Bronchial epithelial cell (primary cell): ENCODE measurements around the gene TTC39A. TPM values are rescaled to one million over a fixed set of nuclear protein-coding genes. Genes with fewer than 3 reads are reported as not detected.
"Not testable (repeated sequence)": the region's sequence is repeated elsewhere in the genome, so short reads cannot be mapped to it uniquely, and the experiment has no call there.

Experiments
- DNase-seq: peaks from one replicate; pipeline ENCODE4 v3.0.0-alpha.2; 2010; ENCODE audit warnings: low read depth
- FAIRE-seq: peaks from 2 replicates; lab custom pipeline; 2011; peaks lifted over from hg19 to GRCh38; lab: Jason Lieb, UNC
- H3K27me3 ChIP-seq: 2 replicates; pipeline ENCODE4 v1.5.1; 2011; ENCODE audit warnings: low read length; ENCODE audit not compliant: control insufficient read depth, insufficient read depth
- H3K36me3 ChIP-seq: 2 replicates; pipeline ENCODE4 v1.5.1; 2011; ENCODE audit warnings: low read length; ENCODE audit not compliant: control insufficient read depth, insufficient read depth
- H3K4me3 ChIP-seq: 2 replicates; pipeline ENCODE4 v1.5.1; 2011; ENCODE audit warnings: mild to moderate bottlenecking, low read depth, low read length, control low read depth
- total RNA-seq: library from RNA; depleted of rRNA; stranded (reverse); fragments of >200 nt; gene quantifications from 2 replicates; pipeline ENCODE4 v1.2.1, GENCODE V29; 2014
- TF ChIP-seq, protein P1 (sequence below): IDR thresholded peaks from 2 replicates; pipeline ENCODE4 v1.5.1; 2011; ENCODE audit warnings: mild to moderate bottlenecking, moderate library complexity, low read length, control low read depth, inconsistent platforms; ENCODE audit not compliant: insufficient read depth, severe bottlenecking

Gene TTC39A
- total RNA-seq, 1 donor from 2014 or later, result 6.1 TPM

DNA sequence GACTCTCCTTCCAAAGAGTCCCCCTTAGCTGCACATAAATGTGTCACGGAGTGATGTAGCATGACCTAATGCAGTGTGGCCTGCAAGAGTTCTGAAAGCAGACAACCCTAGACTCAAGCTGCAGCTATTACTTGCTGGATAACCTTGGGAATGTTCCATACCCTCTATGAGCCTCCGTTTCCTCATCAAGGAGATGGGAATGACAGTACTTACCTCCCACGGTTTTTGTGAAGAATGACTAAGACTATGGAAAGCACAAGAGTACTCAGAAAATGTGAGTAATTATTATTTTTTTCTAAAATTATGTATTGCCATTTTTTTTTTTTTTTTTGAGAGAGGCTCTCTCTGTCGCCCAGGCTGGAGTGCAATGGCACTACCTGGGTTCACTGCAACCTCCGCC lies 3.0 kb downstream of the TTC39A start:
- FAIRE-seq (no peak), DNase-seq (peak; percentile 15)
- Histone ChIP-seq H3K4me3 (no peak overlapping the region), H3K27me3 (no peaks in the 10 kb centered on the region), H3K36me3 (no peaks in the 10 kb centered on the region)
- TF ChIP-seq, protein P1, sequence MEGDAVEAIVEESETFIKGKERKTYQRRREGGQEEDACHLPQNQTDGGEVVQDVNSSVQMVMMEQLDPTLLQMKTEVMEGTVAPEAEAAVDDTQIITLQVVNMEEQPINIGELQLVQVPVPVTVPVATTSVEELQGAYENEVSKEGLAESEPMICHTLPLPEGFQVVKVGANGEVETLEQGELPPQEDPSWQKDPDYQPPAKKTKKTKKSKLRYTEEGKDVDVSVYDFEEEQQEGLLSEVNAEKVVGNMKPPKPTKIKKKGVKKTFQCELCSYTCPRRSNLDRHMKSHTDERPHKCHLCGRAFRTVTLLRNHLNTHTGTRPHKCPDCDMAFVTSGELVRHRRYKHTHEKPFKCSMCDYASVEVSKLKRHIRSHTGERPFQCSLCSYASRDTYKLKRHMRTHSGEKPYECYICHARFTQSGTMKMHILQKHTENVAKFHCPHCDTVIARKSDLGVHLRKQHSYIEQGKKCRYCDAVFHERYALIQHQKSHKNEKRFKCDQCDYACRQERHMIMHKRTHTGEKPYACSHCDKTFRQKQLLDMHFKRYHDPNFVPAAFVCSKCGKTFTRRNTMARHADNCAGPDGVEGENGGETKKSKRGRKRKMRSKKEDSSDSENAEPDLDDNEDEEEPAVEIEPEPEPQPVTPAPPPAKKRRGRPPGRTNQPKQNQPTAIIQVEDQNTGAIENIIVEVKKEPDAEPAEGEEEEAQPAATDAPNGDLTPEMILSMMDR, result no peak

DNA sequence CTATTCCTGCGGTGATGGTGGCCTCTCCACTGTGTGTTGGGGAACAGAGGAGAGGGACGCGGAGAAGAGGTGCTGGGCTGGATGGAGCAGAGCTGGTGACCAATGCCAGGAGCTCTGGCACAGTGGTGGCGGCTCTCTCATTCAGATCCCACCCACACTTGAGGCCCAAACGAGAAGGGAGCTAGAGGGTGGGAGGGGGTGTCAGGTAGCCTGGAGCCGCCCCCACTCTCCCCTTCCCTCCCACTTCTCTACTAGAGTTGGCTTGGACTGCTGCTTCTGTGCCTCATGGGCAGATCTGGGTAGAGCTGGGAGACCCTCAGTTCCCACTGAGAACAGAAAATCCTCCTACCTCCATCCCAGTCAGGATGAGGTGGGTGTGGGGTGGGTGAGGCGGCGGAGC lies 3.5 kb downstream of the TTC39A start:
- no peak for FAIRE-seq

DNA sequence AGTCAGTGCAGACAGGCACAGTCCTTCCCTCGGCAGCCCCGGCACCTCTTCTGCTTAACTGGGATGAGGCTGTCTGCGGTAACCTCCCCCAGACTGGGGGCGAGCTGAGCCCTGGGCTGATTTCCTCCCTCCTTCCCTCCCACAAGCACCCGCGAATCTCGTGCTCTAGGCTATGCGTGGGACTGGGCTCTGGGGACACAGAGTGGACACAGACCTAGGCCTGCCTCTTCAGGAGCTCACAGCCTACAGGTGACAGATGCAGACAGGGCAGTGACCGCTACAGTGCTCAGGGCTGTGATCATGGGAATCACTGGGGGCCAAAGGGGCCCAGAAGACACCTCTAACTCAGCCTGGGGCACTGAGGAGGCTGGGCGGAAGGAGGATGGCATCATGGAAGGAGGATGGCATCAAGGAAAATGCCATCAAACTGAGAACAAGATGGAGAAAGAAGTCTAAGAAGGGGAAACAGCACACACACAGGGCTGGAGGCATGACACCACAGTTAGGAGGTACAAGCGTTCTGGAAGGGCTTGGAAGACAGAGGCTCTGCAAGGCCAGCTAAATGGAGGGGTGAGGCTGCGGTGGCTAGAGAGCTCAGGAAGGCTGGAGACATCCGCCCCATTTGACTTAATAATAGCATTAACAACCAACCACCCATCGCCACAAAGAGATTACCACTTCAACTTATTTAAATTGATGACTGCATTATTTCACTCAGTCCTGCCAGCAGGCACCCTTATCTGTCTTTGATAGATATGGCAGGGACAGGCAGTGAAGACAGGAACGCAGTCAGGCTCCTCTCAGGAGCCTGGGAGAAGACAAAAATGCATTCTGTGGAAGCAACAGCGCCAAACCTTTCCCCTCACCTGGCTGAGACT lies 4.2 kb downstream of the TTC39A start:
- Histone ChIP-seq H3K36me3 (no peaks in the 10 kb centered on the region), H3K4me3 (no peak overlapping the region), H3K27me3 (no peaks in the 10 kb centered on the region)
- TF ChIP-seq, protein P1, result no peak
- FAIRE-seq (no peak), DNase-seq (no peak)

More for the DNA sequence above, 3.5 kb downstream of the TTC39A start:
- Histone ChIP-seq H3K27me3 (no peaks in the 10 kb centered on the region), H3K4me3 (no peak overlapping the region), H3K36me3 (no peaks in the 10 kb centered on the region)
- no peak for DNase-seq
- TF ChIP-seq, protein P1, result no peak

DNA sequence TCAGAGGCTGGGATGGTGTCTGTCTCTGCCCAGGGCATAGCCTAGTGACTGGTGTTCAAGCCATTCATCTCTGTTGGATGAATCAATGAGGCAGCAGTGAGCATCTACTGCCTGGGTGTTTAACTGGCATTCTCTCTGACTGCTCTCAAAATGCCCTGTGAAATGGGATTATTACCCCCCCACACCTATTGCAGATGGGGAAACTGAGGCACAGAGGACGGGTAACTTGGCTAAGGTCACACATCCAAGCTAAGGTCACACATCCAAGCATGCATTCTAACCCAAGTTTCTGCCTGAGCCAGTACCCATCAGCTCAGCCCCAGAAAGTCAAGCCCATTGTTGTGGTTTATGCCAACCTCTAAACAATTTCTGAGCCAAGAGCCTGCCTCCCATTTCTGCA lies 5.0 kb downstream of the TTC39A start:
- no peak overlapping the region for H3K4me3 ChIP-seq
- H3K27me3 ChIP-seq, result no peaks in the 10 kb centered on the region
- no peak for DNase-seq
- TF ChIP-seq, protein P1, result no peak
- peak; percentile 50 for FAIRE-seq
- no peaks in the 10 kb centered on the region for H3K36me3 ChIP-seq

DNA sequence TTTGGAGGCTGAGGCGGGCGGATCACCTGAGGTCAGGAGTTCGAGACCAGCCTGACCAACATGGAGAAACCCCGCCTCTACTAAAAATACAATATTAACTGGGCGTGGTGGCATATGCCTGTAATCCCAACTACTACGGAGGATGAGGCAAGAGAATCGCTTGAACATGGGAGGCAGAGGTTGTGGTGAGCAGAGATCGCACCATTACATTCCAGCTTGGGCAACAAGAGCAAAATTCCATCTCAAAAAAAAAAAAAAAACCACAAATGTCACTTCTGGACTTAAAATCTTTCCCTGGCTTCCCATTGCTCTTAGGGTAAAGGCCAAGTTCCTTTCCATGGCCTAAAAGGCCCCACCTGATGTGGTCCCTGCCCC lies 5.4 kb downstream of the TTC39A start:
- H3K27me3 ChIP-seq, DNase-seq, H3K36me3 ChIP-seq, FAIRE-seq, H3K4me3 ChIP-seq: not testable (repeated sequence)

DNA sequence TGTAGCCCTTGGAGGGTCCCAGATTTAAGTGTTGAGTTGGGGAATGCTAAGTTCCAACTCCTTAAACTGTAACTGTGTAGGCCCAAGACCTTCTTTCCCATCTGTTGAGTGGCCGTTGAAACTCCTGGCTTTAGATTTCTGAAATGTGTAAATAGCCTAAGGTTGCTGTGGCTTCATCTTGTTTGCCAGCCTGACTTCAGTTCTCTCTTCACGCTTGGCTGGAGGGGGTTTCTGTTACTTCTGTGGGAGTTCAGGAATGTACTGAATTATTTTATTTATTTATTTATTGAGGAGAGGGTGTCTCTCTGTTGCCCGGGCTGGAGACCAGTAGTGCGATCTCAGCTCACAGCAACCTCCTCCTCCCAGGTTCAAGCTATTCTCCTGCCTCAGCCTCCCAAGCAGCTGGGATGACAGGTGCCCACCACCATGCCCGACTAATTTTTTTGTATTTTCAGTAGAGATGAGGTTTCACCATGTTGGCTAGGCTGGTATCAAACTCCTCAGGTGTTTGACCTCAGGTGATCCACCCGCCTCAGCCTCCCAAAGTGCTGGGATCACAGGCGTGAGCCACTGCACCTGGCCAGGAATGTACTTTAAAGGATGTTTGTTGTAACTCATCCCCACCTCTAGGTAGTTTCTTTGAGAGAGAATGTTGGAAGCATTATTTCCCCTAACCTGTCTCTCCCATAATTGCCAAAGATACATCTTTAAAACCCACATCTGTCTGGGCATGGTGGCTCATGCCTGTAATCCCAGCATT lies 5.9 kb downstream of the TTC39A start:
- DNase-seq, result no peak
- TF ChIP-seq, protein P1, result no peak
- Histone ChIP-seq H3K4me3 (no peak overlapping the region), H3K36me3 (no peaks in the 10 kb centered on the region), H3K27me3 (no peaks in the 10 kb centered on the region)
- FAIRE-seq, result no peak
